ENCODE data around the gene BAIAP2.

Gene BAIAP2

DNA sequence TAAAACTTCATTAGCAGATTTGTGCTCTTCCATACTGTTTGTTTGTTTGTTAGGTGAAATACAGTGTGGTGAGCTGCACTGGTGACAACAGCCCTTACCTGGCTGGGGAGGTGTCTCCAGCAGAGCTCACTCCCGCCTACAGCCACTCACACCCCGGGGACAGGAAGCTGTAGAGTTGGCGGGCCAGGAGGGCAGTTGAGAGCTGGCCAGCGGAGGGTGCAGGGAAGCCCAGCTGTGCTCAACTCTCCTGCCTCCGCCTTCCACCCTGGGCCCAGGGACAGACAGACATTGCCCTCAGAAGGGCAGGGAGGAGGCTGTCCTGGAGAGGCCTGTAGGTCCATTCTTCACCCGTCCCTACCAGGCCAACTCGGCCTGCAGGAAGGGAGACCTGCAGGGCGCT lies 81.8 kb downstream of the BAIAP2 start:
- Histone ChIP-seq H3K9me3 (ENCODE audit: severe bottlenecking) (no peaks in the 10 kb centered on the region), H3K27ac (no peak overlapping the region; the same call in 1 of the 2 replicates), H3K36me3 (peaks cover 55% of the 10 kb centered on the region), H3K27me3 (ENCODE audit: insufficient read depth, low read depth, severe bottlenecking) (no peaks in the 10 kb centered on the region), H3K4me3 (ENCODE audit: low read depth, low read length) (no peak overlapping the region)
- no peak for DNase-seq
- TF ChIP-seq, protein P1, sequence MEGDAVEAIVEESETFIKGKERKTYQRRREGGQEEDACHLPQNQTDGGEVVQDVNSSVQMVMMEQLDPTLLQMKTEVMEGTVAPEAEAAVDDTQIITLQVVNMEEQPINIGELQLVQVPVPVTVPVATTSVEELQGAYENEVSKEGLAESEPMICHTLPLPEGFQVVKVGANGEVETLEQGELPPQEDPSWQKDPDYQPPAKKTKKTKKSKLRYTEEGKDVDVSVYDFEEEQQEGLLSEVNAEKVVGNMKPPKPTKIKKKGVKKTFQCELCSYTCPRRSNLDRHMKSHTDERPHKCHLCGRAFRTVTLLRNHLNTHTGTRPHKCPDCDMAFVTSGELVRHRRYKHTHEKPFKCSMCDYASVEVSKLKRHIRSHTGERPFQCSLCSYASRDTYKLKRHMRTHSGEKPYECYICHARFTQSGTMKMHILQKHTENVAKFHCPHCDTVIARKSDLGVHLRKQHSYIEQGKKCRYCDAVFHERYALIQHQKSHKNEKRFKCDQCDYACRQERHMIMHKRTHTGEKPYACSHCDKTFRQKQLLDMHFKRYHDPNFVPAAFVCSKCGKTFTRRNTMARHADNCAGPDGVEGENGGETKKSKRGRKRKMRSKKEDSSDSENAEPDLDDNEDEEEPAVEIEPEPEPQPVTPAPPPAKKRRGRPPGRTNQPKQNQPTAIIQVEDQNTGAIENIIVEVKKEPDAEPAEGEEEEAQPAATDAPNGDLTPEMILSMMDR (IDR thresholded peaks at IDR 0.05; ENCODE audit: low read depth, low read length) = no peak

DNA sequence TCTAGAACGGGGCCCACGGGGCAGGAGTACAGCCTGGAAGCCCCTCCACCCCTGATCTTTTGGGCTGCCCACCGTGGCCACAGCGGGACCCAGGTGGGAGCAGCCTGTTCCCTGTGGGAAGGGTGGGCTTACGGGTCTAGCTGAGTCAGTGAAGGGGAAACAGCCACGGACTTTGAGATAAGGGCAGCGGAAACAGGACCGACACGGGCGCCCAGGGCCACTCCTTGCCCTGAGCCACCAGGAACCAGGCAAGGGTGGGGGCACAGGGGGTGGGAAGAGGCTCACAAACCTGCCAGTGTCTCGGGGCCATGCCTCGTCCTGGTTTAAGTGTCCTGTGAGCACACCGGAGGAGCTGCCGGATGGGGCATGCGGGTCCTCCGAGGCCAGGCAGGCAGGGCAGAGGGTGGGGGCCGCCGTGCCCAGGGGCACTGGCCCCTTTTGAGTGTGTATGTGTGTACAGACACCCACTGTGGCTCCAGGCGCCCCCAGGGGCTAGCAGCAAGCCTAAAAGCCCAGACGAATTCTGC lies 82.8 kb downstream of the BAIAP2 start:
- H3K27me3 ChIP-seq (ENCODE audit: insufficient read depth, low read depth, severe bottlenecking) = no peaks in the 10 kb centered on the region
- no peak overlapping the region for H3K27ac ChIP-seq
- no peak overlapping the region for H3K4me3 ChIP-seq (ENCODE audit: low read depth, low read length)

DNA sequence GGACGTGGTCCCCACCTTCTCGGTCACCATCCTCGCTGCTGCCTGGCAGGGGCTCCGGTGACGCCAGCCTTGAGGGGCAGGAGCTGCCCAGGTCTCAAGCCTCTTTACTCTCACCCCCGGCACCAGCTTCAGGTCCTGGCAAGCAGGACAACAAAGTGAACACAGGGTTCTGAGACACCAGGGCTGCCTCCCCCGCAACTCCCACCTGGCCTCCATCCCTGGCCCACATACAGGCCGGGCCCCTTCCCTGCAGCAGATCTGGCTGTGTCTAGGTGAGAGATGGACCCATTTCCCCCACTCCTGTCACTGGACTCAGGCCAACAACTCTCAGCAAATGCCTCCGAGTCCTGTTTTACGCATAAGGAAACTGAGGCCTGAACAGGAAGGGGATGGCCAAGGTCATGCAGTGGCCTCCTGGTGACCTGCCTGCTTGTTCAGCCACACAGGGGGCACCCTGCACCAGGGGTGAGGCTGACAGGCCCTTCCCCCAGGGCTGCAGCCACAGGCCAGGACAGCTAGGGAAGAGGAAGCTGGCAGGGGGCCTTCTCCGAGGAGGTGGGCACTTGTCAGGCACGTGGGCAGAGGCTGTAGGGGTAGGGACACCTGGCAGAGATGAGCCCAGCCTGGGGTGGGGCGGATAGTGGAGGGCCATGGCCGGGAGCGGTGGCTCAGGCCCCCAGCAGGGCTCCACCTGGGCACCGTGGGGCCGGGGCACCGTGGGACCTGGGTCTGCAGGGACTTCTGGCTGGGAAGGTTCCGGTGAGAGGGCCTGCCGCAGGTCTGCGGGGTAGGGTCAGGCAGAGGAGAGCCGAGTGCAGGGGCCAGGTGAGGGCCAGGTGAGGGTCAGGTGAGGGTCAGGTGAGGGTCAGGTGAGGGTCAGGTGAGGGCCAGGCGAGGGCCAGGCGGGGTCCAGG lies 83.6 kb downstream of the BAIAP2 start:
- no peak for DNase-seq
- Histone ChIP-seq H3K27ac (peak overlapping the region; percentile 27), H3K4me3 (ENCODE audit: low read depth, low read length) (no peak overlapping the region), H3K36me3 (peaks cover 54% of the 10 kb centered on the region), H3K9me3 (ENCODE audit: severe bottlenecking) (no peaks in the 10 kb centered on the region), H3K27me3 (ENCODE audit: insufficient read depth, low read depth, severe bottlenecking) (no peaks in the 10 kb centered on the region)
- TF ChIP-seq, protein P1 (IDR thresholded peaks at IDR 0.05; ENCODE audit: low read depth, low read length) = no peak

More for the DNA sequence above, 82.8 kb downstream of the BAIAP2 start:
- TF ChIP-seq, protein P1 (IDR thresholded peaks at IDR 0.05; ENCODE audit: low read depth, low read length) = no peak
- Histone ChIP-seq H3K36me3 (peaks cover 52% of the 10 kb centered on the region), H3K9me3 (ENCODE audit: severe bottlenecking) (no peaks in the 10 kb centered on the region)
- no peak for DNase-seq

DNA sequence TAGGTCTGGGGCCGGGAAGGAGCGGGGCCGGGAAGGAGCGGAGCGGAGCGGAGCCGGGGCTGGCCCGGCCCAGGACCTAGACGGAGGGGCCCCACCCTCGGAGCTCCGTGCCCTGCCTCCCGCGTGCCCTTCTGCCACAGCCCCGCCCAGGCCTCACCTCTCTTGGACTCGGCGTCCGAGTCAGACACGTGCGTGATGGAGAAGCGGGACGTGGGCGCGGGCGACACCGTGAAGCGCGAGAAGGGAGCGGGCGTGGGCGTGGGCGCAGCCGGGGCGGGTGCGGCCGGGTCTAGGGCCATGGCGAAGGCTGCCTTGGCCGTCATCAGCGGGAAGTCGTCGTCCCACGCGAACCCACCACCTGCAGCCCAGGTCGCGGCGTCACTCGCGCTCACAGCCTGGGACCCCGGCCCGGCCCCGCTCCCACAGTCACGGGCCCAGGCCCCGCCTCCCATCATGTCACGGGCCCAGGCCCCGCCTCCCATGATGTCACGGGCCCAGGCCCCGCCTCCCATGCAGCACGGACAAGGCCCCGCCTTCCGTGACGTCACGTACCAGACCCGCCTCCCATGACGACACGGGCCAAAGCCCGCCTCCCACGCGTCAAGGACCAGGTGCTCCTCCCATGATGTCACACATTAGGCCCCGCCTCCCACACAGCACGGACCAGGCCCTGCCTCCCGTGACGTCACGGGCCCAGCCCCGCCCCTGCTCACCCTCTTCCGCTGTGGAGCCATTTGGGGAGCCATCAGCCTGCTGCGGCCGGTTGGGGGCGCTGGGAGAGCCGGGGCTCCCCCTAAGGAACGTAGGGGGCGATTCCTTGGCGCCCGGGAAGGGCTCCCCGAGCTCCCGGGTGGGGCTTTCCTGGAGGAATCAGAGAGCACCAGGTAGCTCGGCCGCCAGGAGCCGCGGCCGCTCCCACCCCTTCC lies 84.5 kb downstream of the BAIAP2 start:
- no peaks in the 10 kb centered on the region for H3K27me3 ChIP-seq (ENCODE audit: insufficient read depth, low read depth, severe bottlenecking)

DNA sequence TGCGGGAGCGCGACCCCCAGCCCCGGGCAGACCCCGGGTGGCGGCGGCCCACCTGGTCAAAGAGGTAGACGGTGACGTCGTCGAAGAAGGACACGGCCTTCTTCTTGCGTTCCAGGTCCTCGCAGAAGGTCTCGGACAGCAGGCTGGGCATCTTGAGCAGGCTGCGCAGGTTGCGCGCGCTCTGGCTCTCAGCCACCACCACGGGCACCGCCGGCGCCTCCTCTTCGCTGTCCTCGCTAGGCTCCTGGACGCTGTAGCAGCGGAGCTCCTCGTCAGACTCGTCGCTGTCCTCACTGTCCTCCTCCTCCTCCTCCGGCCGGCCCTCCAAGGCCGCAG lies 85.2 kb downstream of the BAIAP2 start:
- Histone ChIP-seq H3K27ac (peak overlapping the region; percentile 8; the same call in 1 of the 2 replicates), H3K27me3 (ENCODE audit: insufficient read depth, low read depth, severe bottlenecking) (no peaks in the 10 kb centered on the region), H3K4me3 (ENCODE audit: low read depth, low read length) (no peak overlapping the region), H3K36me3 (peaks cover 61% of the 10 kb centered on the region), H3K9me3 (ENCODE audit: severe bottlenecking) (no peaks in the 10 kb centered on the region)
- no peak for DNase-seq
- TF ChIP-seq, protein P1 (IDR thresholded peaks at IDR 0.05; ENCODE audit: low read depth, low read length) = no peak

More for the DNA sequence above, 84.5 kb downstream of the BAIAP2 start:
- Histone ChIP-seq H3K27ac (peak overlapping the region; percentile 8; the same call in 1 of the 2 replicates), H3K36me3 (peaks cover 58% of the 10 kb centered on the region), H3K4me3 (ENCODE audit: low read depth, low read length) (no peak overlapping the region), H3K9me3 (ENCODE audit: severe bottlenecking) (no peaks in the 10 kb centered on the region)
- DNase-seq = peak; percentile 98
- TF ChIP-seq, protein P1 (IDR thresholded peaks at IDR 0.05; ENCODE audit: low read depth, low read length) = no peak

All from WERI-Rb-1 (cell line).